ENCODE data around the gene GJC2.

GJC2 gene

GRCh38 chr1:228104526-228105269, 45.0 kb upstream of the GJC2 start:
- TF ChIP-seq CTCF (IDR thresholded peaks at IDR 0.05; ENCODE audit: low read depth, low read length, missing control alignments), result no peak
- no peak for DNase-seq (ENCODE audit: low read depth)
- peak overlapping the region; percentile 94; the same call in 1 of the 2 replicates for H3K4me3 ChIP-seq (ENCODE audit: low read depth, low read length)

- no peak for DNase-seq (ENCODE audit: low read depth)
- no peak overlapping the region for H3K4me3 ChIP-seq (ENCODE audit: low read depth, low read length)
- no peak for TF ChIP-seq CTCF (IDR thresholded peaks at IDR 0.05; ENCODE audit: low read depth, low read length, missing control alignments)
Measured at GRCh38 chr1:228105270-228105995, 44.3 kb upstream of the GJC2 start.

GRCh38 chr1:228105996-228106799, 43.5 kb upstream of the GJC2 start:
- DNase-seq (ENCODE audit: low read depth), result no peak
- no peak overlapping the region for H3K4me3 ChIP-seq (ENCODE audit: low read depth, low read length)
- no peak for TF ChIP-seq CTCF (IDR thresholded peaks at IDR 0.05; ENCODE audit: low read depth, low read length, missing control alignments)

GRCh38 chr1:228106800-228107054, 43.0 kb upstream of the GJC2 start:
- no peak overlapping the region for H3K4me3 ChIP-seq (ENCODE audit: low read depth, low read length)
- no peak for TF ChIP-seq CTCF (IDR thresholded peaks at IDR 0.05; ENCODE audit: low read depth, low read length, missing control alignments)
- DNase-seq (ENCODE audit: low read depth), result no peak

GRCh38 chr1:228107636-228108035, 42.1 kb upstream of the GJC2 start:
- TF ChIP-seq CTCF (IDR thresholded peaks at IDR 0.05; ENCODE audit: low read depth, low read length, missing control alignments), result no peak
- DNase-seq (ENCODE audit: low read depth), result no peak
- H3K4me3 ChIP-seq (ENCODE audit: low read depth, low read length), result peak overlapping the region; percentile 90; the same call in 1 of the 2 replicates

GRCh38 chr1:228108055-228108690, 41.6 kb upstream of the GJC2 start:
- no peak for TF ChIP-seq CTCF (IDR thresholded peaks at IDR 0.05; ENCODE audit: low read depth, low read length, missing control alignments)
- peak overlapping the region; percentile 90 for H3K4me3 ChIP-seq (ENCODE audit: low read depth, low read length)
- no peak for DNase-seq (ENCODE audit: low read depth)

Data from GM12864 (cell line).